Progenitor cell of endocrine pancreas (in vitro differentiated cells): Measurements from ENCODE around the gene MT2A. TPM values are rescaled to one million over a fixed set of nuclear protein-coding genes. Genes with fewer than 3 reads are reported as not detected.

ENCODE experiments used
- DNase-seq: peaks from one replicate; pipeline ENCODE4 v3.0.0; 2021; ENCODE audit warnings: low spot score; ENCODE audit not compliant: unreplicated experiment
- H3K27ac Mint-ChIP-seq: 2 replicates; pipeline ENCODE4 v1.8.0; 2021; ENCODE audit warnings: mild to moderate bottlenecking, moderate library complexity, mixed read lengths
- H3K27me3 Mint-ChIP-seq: 2 replicates; pipeline ENCODE4 v1.8.0; 2021; ENCODE audit warnings: mixed read lengths
- H3K36me3 Mint-ChIP-seq: 2 replicates; pipeline ENCODE4 v1.8.0; 2022; ENCODE audit warnings: mixed read lengths; ENCODE audit not compliant: insufficient read depth
- H3K4me1 Mint-ChIP-seq: 2 replicates; pipeline ENCODE4 v1.8.0; 2021; ENCODE audit warnings: low read depth, mixed read lengths
- H3K4me3 Mint-ChIP-seq: 2 replicates; pipeline ENCODE4 v1.8.0; 2021; ENCODE audit warnings: low read depth, mild to moderate bottlenecking, moderate library complexity, mixed read lengths
- H3K9me3 Mint-ChIP-seq: 2 replicates; pipeline ENCODE4 v1.8.0; 2021; ENCODE audit warnings: low read depth, mixed read lengths
- CTCF ChIP-seq: fragments of 200-600 bp; sonication (generic); IDR thresholded peaks from one replicate; pipeline ENCODE4 v1.5.0; 2021; ENCODE audit warnings: antibody characterized with exemption, mild to moderate bottlenecking; ENCODE audit not compliant: unreplicated experiment
- total RNA-seq: library from RNA; stranded (reverse); gene quantifications from 2 replicates; pipeline ENCODE4 v1.2.1, GENCODE V29; 2021

The MT2A gene
- total RNA-seq, 1 donor from 2014 or later, result 11.5 TPM

DNA sequence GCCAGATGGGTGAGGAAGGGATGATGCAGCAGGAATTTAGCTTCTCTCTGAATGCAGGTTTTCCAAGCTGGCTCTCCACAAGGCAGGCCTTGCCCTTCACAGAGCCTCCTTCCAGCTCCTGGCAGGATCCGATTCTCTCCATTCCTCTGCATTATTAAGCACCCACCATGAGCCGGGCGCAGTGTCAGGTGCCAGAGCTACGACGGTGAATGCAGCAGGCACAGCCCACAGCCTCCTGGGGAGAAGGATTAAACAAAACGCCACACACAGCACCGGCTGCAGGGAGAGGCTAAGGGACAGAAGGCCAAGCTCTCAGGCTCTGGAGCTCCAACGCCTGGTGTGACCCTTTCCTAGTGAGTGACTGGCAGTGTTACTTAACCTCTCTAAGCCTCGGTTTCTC lies 7.1 kb upstream of the MT2A start:
- H3K27me3 Mint-ChIP-seq, result peaks cover 63% of the 10 kb centered on the region
- no peaks in the 10 kb centered on the region for H3K4me1 Mint-ChIP-seq
- H3K36me3 Mint-ChIP-seq, result no peaks in the 10 kb centered on the region
- no peak overlapping the region for H3K4me3 Mint-ChIP-seq
- H3K27ac Mint-ChIP-seq, result no peak overlapping the region
- H3K9me3 Mint-ChIP-seq, result peaks cover 4% of the 10 kb centered on the region
- no peak for DNase-seq
- TF ChIP-seq CTCF, result no peak

DNA sequence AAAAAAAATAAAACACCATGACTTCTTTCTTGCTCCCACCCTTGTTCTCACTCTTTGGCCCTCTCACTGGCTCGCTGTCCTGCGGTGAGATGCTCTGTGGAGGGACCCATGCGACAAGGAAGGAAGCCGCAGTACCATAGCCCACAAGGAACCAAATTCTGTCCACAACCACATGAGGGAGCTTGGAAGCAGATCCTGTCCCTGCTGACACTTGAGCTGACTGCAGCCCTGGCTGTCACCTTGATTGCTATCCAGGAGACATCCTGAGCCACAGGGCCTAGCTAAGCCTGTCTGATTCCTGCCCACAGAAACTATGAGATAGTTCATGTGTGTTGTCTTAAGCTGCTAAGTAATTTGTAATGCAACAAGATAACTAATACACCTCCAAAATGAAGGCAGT lies 4.8 kb upstream of the MT2A start:
- Mint-ChIP-seq H3K4me1 (no peaks in the 10 kb centered on the region), H3K4me3 (no peak overlapping the region), H3K9me3 (no peaks in the 10 kb centered on the region), H3K27me3 (peaks cover 66% of the 10 kb centered on the region), H3K36me3 (no peaks in the 10 kb centered on the region), H3K27ac (no peak overlapping the region)
- no peak for DNase-seq
- peak; percentile 40 for TF ChIP-seq CTCF

- no peak for TF ChIP-seq CTCF
- H3K4me1 Mint-ChIP-seq, result peaks cover 6% of the 10 kb centered on the region
- no peaks in the 10 kb centered on the region for H3K9me3 Mint-ChIP-seq
- H3K27ac Mint-ChIP-seq, result no peak overlapping the region
- no peak for DNase-seq
- H3K4me3 Mint-ChIP-seq, result no peak overlapping the region
- no peaks in the 10 kb centered on the region for H3K36me3 Mint-ChIP-seq
- H3K27me3 Mint-ChIP-seq, result peaks cover 80% of the 10 kb centered on the region
Measured at GRCh38 chr16:56604966-56605365, 3.4 kb upstream of the MT2A start.

DNA sequence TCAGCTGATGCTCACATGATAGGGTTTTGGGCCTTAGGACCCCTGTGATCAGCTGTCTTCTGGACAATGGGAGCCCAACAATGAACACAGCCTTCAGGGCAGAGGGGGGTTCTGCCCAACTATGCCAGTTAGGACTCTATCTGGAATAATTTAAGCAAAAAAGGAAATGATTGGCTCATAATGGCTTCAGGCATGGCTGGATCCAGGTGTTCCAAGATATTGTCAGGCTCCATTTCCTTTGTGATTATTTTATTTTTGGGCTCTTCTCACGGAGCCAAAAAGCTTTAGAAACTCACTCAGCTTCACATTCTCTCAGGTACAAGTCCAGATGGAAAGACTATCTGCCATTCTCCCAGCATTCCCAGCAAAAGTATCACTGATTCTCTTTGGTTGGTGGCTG lies 2.9 kb upstream of the MT2A start:
- H3K9me3 Mint-ChIP-seq, result no peaks in the 10 kb centered on the region
- H3K36me3 Mint-ChIP-seq, result no peaks in the 10 kb centered on the region
- H3K27me3 Mint-ChIP-seq, result peaks cover 81% of the 10 kb centered on the region
- DNase-seq, result no peak
- no peak overlapping the region for H3K4me3 Mint-ChIP-seq
- H3K27ac Mint-ChIP-seq, result no peak overlapping the region
- TF ChIP-seq CTCF, result no peak
- H3K4me1 Mint-ChIP-seq, result peaks cover 6% of the 10 kb centered on the region

- no peak overlapping the region for H3K4me3 Mint-ChIP-seq
- H3K9me3 Mint-ChIP-seq, result no peaks in the 10 kb centered on the region
- peaks cover 6% of the 10 kb centered on the region for H3K4me1 Mint-ChIP-seq
- no peak for TF ChIP-seq CTCF
- H3K27ac Mint-ChIP-seq, result no peak overlapping the region
- peaks cover 81% of the 10 kb centered on the region for H3K27me3 Mint-ChIP-seq
- no peak for DNase-seq
- H3K36me3 Mint-ChIP-seq, result no peaks in the 10 kb centered on the region
Measured at GRCh38 chr16:56606071-56606475, 2.3 kb upstream of the MT2A start.
